Nephron (organoid): Measurements from ENCODE around the gene S100A3.

Source experiments
- H3K27ac Mint-ChIP-seq, 3 experiments: 2 replicates each; pipeline ENCODE4 v1.8.0; 2020; ENCODE audit warnings: mixed read lengths in 3 of 3, mild to moderate bottlenecking in 2 of 3, moderate library complexity in 1 of 3
- H3K27me3 Mint-ChIP-seq: 2 replicates; pipeline ENCODE4 v1.8.0; 2021; ENCODE audit warnings: low read depth, mild to moderate bottlenecking, moderate library complexity, mixed read lengths
- H3K36me3 Mint-ChIP-seq: 2 replicates; pipeline ENCODE4 v1.8.0; 2020; ENCODE audit warnings: low read depth, mixed read lengths
- H3K4me1 Mint-ChIP-seq: 2 replicates; pipeline ENCODE4 v1.8.0; 2020; ENCODE audit warnings: mixed read lengths
- H3K4me3 Mint-ChIP-seq, 3 experiments: 2 replicates each; pipeline ENCODE4 v1.8.0; 2020; ENCODE audit warnings: mild to moderate bottlenecking in 3 of 3, mixed read lengths in 3 of 3, moderate library complexity in 2 of 3
- H3K9me3 Mint-ChIP-seq: 2 replicates; pipeline ENCODE4 v1.8.0; 2020; ENCODE audit warnings: mixed read lengths
- TF ChIP-seq, protein P1 (sequence below), 3 experiments: fragments of 200-600 bp; sonication (generic); IDR thresholded peaks; one replicate each; pipeline ENCODE4 v1.5.0; 2021; ENCODE audit warnings: antibody characterized with exemption in 3 of 3; ENCODE audit not compliant: unreplicated experiment in 3 of 3

S100A3 gene

GRCh38 chr1:153534925-153535241, 14.2 kb downstream of the S100A3 start:
- H3K9me3 Mint-ChIP-seq: no peaks in the 10 kb centered on the region
- TF ChIP-seq, protein P1, sequence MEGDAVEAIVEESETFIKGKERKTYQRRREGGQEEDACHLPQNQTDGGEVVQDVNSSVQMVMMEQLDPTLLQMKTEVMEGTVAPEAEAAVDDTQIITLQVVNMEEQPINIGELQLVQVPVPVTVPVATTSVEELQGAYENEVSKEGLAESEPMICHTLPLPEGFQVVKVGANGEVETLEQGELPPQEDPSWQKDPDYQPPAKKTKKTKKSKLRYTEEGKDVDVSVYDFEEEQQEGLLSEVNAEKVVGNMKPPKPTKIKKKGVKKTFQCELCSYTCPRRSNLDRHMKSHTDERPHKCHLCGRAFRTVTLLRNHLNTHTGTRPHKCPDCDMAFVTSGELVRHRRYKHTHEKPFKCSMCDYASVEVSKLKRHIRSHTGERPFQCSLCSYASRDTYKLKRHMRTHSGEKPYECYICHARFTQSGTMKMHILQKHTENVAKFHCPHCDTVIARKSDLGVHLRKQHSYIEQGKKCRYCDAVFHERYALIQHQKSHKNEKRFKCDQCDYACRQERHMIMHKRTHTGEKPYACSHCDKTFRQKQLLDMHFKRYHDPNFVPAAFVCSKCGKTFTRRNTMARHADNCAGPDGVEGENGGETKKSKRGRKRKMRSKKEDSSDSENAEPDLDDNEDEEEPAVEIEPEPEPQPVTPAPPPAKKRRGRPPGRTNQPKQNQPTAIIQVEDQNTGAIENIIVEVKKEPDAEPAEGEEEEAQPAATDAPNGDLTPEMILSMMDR (IDR thresholded peaks at IDR 0.05; ENCODE audit: unreplicated experiment in 3 of 3): no peak
- H3K27me3 Mint-ChIP-seq: peaks cover 4% of the 10 kb centered on the region
- peaks cover 38% of the 10 kb centered on the region for H3K4me1 Mint-ChIP-seq
- H3K36me3 Mint-ChIP-seq: no peaks in the 10 kb centered on the region
- no peak overlapping the region for H3K27ac Mint-ChIP-seq
- H3K4me3 Mint-ChIP-seq: peak overlapping the region in 1 of 3 experiments; percentile 15

DNA sequence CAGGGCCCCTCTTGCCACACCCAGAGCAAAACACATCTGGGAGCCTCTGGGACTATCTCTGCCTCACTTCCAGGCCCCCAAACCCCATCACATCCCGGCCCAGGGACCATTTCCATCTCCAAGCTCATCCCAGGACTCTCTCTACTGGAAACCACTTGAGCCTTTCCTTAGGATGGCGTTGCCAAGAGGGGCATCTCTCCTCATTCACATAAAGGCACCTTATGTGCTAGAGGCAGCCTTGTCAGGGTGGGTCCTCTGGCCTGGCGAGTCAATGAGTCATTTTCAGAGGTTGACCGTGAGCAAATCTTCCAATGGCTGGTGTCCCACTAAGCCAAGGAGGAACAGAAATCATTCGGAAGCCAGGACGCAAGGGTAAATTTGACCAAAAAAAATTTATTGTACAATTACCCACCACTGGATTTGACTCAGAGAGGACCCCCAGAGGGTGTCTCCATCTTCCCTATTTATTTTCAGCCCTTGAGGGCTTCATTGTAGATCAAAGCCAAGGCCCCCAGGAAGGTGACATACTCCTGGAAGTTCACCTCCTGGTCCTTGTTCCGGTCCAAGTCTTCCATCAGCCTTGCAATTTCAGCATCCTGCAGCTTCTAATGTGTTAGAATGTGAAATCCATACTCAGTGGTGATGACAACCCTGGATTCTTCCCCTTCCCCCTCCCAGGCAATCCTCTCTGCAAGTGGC, 14.7 kb downstream of the S100A3 start:
- Mint-ChIP-seq H3K27ac (peak overlapping the region in 1 of 3 experiments; percentile 38), H3K36me3 (no peaks in the 10 kb centered on the region), H3K4me1 (peaks cover 38% of the 10 kb centered on the region), H3K27me3 (peaks cover 4% of the 10 kb centered on the region), H3K4me3 (peak overlapping the region in 2 of 3 experiments; percentile 19 to 34), H3K9me3 (no peaks in the 10 kb centered on the region)
- TF ChIP-seq, protein P1 (IDR thresholded peaks at IDR 0.05; ENCODE audit: unreplicated experiment in 3 of 3): no peak

- Mint-ChIP-seq H3K4me3 (peak overlapping the region in 2 of 3 experiments; percentile 31 to 61), H3K27ac (peak overlapping the region in 2 of 3 experiments; percentile 25 to 38), H3K4me1 (peaks cover 38% of the 10 kb centered on the region), H3K36me3 (no peaks in the 10 kb centered on the region), H3K9me3 (no peaks in the 10 kb centered on the region), H3K27me3 (peaks cover 4% of the 10 kb centered on the region)
- TF ChIP-seq, protein P1 (IDR thresholded peaks at IDR 0.05; ENCODE audit: unreplicated experiment in 3 of 3): no peak
Measured at GRCh38 chr1:153533689-153534201, 15.3 kb downstream of the S100A3 start.

- H3K36me3 Mint-ChIP-seq: no peaks in the 10 kb centered on the region
- H3K4me1 Mint-ChIP-seq: peaks cover 38% of the 10 kb centered on the region
- peak overlapping the region; percentile 17 to 82 (median 38) for H3K27ac Mint-ChIP-seq
- H3K27me3 Mint-ChIP-seq: peaks cover 4% of the 10 kb centered on the region
- TF ChIP-seq, protein P1 (IDR thresholded peaks at IDR 0.05; ENCODE audit: unreplicated experiment in 3 of 3): peak; percentile 78 to 87 (median 79)
- H3K9me3 Mint-ChIP-seq: no peaks in the 10 kb centered on the region
- H3K4me3 Mint-ChIP-seq: peak overlapping the region; percentile 40 to 61 (median 52)
Measured at GRCh38 chr1:153532769-153533599, 16.1 kb downstream of the S100A3 start.

DNA sequence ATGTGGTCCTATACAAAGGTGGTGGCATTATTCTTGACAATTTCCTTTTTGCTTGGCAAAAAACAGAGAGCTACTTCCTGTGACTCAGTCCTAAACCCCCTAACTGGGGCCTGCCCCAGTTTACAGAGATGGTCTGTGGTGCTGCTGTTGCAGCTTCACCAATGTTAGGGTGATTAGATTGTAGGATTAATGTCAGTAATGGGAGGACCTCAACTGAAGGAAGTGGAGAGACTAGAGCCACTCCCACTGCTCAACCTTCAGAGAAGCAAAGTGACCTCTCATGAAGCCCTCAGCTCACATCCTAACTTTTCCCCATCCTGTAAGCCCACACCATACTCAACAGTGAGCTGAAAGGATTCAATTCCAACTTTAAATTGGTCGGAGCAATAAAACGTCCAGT, 16.9 kb downstream of the S100A3 start:
- TF ChIP-seq, protein P1 (IDR thresholded peaks at IDR 0.05; ENCODE audit: unreplicated experiment in 3 of 3): no peak
- H3K27me3 Mint-ChIP-seq: peaks cover 4% of the 10 kb centered on the region
- peak overlapping the region in 1 of 3 experiments; percentile 23 for H3K4me3 Mint-ChIP-seq
- no peaks in the 10 kb centered on the region for H3K36me3 Mint-ChIP-seq
- peak overlapping the region in 1 of 3 experiments; percentile 38 for H3K27ac Mint-ChIP-seq
- H3K9me3 Mint-ChIP-seq: no peaks in the 10 kb centered on the region
- H3K4me1 Mint-ChIP-seq: peaks cover 38% of the 10 kb centered on the region
